ENCODE measurements around the gene FAM20B. TPM values are rescaled to one million over a fixed set of nuclear protein-coding genes. Genes with fewer than 3 reads are reported as not detected.
"Not testable (repeated sequence)": the region's sequence is repeated elsewhere in the genome, so short reads cannot be mapped to it uniquely, and the experiment has no call there.

FAM20B gene
- total and polyA plus RNA-seq, 5 donors from 2014 or later, result 4.2 to 14.1 (median 8.1) TPM

- Histone ChIP-seq H3K9me3 (ENCODE audit: control insufficient read depth in 2 of 2, low read length in 2 of 2) (no peaks in the 10 kb centered on the region), H3K4me3 (ENCODE audit: low read depth, low read length) (no peak overlapping the region), H3K36me3 (ENCODE audit: control insufficient read depth, insufficient read depth, low read length) (no peaks in the 10 kb centered on the region), H3K27me3 (ENCODE audit: control insufficient read depth, insufficient read depth, low read length) (no peaks in the 10 kb centered on the region), H3K27ac (ENCODE audit: insufficient read depth, low read length, poor library complexity, severe bottlenecking) (no peak overlapping the region), H3K4me1 (ENCODE audit: control insufficient read depth, insufficient read depth, low read length, poor library complexity, severe bottlenecking) (peaks cover 3% of the 10 kb centered on the region)
- H3K27me3 Mint-ChIP-seq, result no peaks in the 10 kb centered on the region
- DNase-seq, result no peak
- no peaks in the 10 kb centered on the region for H3K36me3 Mint-ChIP-seq
- H3K27ac Mint-ChIP-seq, result no peak overlapping the region
- H3K4me1 Mint-ChIP-seq, result peaks cover 0 to 13% (median 4%) of the 10 kb centered on the region in 4 donors
- no peak overlapping the region for H3K4me3 Mint-ChIP-seq
- peaks cover 0 to 9% (median 0%) of the 10 kb centered on the region in 7 donors for H3K9me3 Mint-ChIP-seq
- no peak for ATAC-seq (ENCODE audit: low read depth in 2 of 2)
Observed at GRCh38 chr1:178999061-178999460, 26.6 kb upstream of the FAM20B start.

GRCh38 chr1:179001451-179001850 is 24.2 kb upstream of the FAM20B start:
- Mint-ChIP-seq H3K4me1 (peaks cover 0 to 16% (median 5%) of the 10 kb centered on the region in 4 donors), H3K27me3 (no peaks in the 10 kb centered on the region), H3K4me3 (no peak overlapping the region), H3K9me3 (peaks cover 0 to 3% (median 0%) of the 10 kb centered on the region in 7 donors), H3K27ac (no peak overlapping the region), H3K36me3 (no peaks in the 10 kb centered on the region)
- Histone ChIP-seq H3K27me3 (ENCODE audit: control insufficient read depth, insufficient read depth, low read length) (no peaks in the 10 kb centered on the region), H3K4me3 (ENCODE audit: low read depth, low read length) (no peak overlapping the region), H3K4me1 (ENCODE audit: control insufficient read depth, insufficient read depth, low read length, poor library complexity, severe bottlenecking) (peaks cover 3% of the 10 kb centered on the region), H3K36me3 (ENCODE audit: control insufficient read depth, insufficient read depth, low read length) (no peaks in the 10 kb centered on the region), H3K9me3 (ENCODE audit: control insufficient read depth in 2 of 2, low read length in 2 of 2) (no peaks in the 10 kb centered on the region), H3K27ac (ENCODE audit: insufficient read depth, low read length, poor library complexity, severe bottlenecking) (no peak overlapping the region)
- ATAC-seq (ENCODE audit: low read depth in 2 of 2) (no peak), DNase-seq (no peak)

DNA sequence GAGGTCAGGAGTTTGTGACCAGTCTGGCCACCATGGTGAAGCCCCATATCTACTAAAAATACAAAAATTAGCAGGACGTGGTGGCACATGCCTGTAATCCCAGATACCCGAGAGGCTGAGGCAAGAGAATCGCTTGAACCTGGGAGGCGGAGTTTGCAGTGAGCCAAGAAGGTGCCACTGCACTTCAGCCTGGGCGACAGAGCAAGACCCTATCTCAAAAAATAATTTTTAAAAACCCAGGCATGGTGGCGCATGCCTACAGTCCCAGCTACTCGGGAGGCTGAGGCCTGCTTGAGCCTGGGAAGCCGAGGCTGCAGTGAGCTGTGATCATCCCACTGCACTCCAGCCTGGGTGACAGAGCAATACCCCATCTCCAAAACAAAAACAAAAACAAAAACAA is 23.6 kb upstream of the FAM20B start:
- not testable (repeated sequence) for H3K4me1 ChIP-seq (ENCODE audit: control insufficient read depth, insufficient read depth, low read length, poor library complexity, severe bottlenecking); H3K27me3 ChIP-seq (ENCODE audit: control insufficient read depth, insufficient read depth, low read length); H3K27me3 Mint-ChIP-seq; H3K36me3 ChIP-seq (ENCODE audit: control insufficient read depth, insufficient read depth, low read length); H3K27ac ChIP-seq (ENCODE audit: insufficient read depth, low read length, poor library complexity, severe bottlenecking); H3K27ac Mint-ChIP-seq; H3K9me3 Mint-ChIP-seq; H3K4me3 Mint-ChIP-seq; H3K9me3 ChIP-seq (ENCODE audit: control insufficient read depth in 2 of 2, low read length in 2 of 2); ATAC-seq (ENCODE audit: low read depth in 2 of 2); H3K4me3 ChIP-seq (ENCODE audit: low read depth, low read length); H3K36me3 Mint-ChIP-seq; DNase-seq
- peaks cover 0 to 16% (median 5%) of the 10 kb centered on the region in 4 donors for H3K4me1 Mint-ChIP-seq

GRCh38 chr1:179002552-179003345 is 22.9 kb upstream of the FAM20B start:
- Mint-ChIP-seq H3K27me3 (no peaks in the 10 kb centered on the region), H3K27ac (peak overlapping the region in 2 of 3 donors; percentile 65 to 70), H3K9me3 (no peaks in the 10 kb centered on the region), H3K36me3 (no peaks in the 10 kb centered on the region), H3K4me3 (no peak overlapping the region), H3K4me1 (peaks cover 0 to 16% (median 5%) of the 10 kb centered on the region in 4 donors)
- no peak overlapping the region for H3K4me3 ChIP-seq (ENCODE audit: low read depth, low read length)
- DNase-seq (peak; percentile 34 to 58 (median 38)), ATAC-seq (ENCODE audit: low read depth in 2 of 2) (peak; percentile 65 to 67)
- H3K9me3 ChIP-seq (ENCODE audit: control insufficient read depth in 2 of 2, low read length in 2 of 2), result no peaks in the 10 kb centered on the region
- no peaks in the 10 kb centered on the region for H3K36me3 ChIP-seq (ENCODE audit: control insufficient read depth, insufficient read depth, low read length)
- no peaks in the 10 kb centered on the region for H3K27me3 ChIP-seq (ENCODE audit: control insufficient read depth, insufficient read depth, low read length)
- H3K4me1 ChIP-seq (ENCODE audit: control insufficient read depth, insufficient read depth, low read length, poor library complexity, severe bottlenecking), result peaks cover 3% of the 10 kb centered on the region
- no peak overlapping the region for H3K27ac ChIP-seq (ENCODE audit: insufficient read depth, low read length, poor library complexity, severe bottlenecking)

DNA sequence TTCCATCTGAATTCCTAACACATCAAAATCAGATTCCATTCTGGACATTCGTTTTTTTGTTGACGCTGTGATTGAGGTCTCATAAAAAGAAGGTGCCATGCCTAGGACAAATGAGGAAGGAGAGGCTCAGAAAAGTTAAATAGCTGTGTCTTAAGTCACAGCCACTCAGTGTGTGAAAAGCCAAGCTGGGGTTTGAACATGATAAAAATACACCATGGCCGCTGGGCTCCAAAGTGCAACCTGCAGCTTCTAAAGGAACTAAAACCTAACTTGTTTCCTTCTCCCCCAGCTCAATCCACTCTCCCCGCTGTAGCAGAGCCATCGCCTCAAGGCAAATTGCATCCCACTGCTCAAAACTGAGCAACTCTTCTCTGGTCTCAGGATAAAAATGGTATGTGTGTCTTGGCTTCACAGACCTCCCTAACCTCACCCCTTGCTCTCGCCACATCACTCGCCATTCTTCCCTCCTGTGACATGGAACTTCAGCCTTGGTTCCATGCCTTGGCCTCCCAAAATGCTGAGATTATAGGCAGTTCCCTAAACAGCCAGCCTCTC is 22.1 kb upstream of the FAM20B start:
- Mint-ChIP-seq H3K9me3 (no peaks in the 10 kb centered on the region), H3K27me3 (no peaks in the 10 kb centered on the region), H3K4me3 (no peak overlapping the region), H3K27ac (peak overlapping the region in 2 of 3 donors; percentile 59 to 65), H3K36me3 (no peaks in the 10 kb centered on the region), H3K4me1 (peaks cover 0 to 16% (median 5%) of the 10 kb centered on the region in 4 donors)
- H3K27me3 ChIP-seq (ENCODE audit: control insufficient read depth, insufficient read depth, low read length), result peaks cover 2% of the 10 kb centered on the region
- DNase-seq (no peak), ATAC-seq (ENCODE audit: low read depth in 2 of 2) (no peak)
- no peak overlapping the region for H3K4me3 ChIP-seq (ENCODE audit: low read depth, low read length)
- no peaks in the 10 kb centered on the region for H3K36me3 ChIP-seq (ENCODE audit: control insufficient read depth, insufficient read depth, low read length)
- no peak overlapping the region for H3K27ac ChIP-seq (ENCODE audit: insufficient read depth, low read length, poor library complexity, severe bottlenecking)
- no peaks in the 10 kb centered on the region for H3K9me3 ChIP-seq (ENCODE audit: control insufficient read depth in 2 of 2, low read length in 2 of 2)
- H3K4me1 ChIP-seq (ENCODE audit: control insufficient read depth, insufficient read depth, low read length, poor library complexity, severe bottlenecking), result peaks cover 3% of the 10 kb centered on the region

DNA sequence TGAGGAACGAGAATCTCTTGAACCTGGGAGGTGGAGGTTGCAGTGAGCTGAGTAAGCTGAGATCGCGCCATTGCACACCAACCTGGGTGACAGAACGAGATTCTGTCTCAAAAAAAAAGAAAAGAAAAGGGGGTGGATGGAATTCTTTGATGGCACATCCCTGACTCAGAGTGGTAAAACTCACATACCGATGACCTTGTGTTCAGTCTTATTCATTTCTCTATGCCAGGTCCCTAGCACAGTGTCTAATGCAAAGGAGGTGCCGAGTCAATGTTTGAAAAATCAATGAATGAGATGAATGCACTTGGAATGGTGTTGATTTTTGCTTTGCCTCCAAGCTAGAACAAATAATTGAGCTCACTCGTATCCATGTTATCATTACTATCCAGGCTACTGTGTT is 18.5 kb upstream of the FAM20B start:
- DNase-seq (no peak), ATAC-seq (ENCODE audit: low read depth in 2 of 2) (no peak)
- H3K27ac ChIP-seq (ENCODE audit: insufficient read depth, low read length, poor library complexity, severe bottlenecking), result no peak overlapping the region
- no peaks in the 10 kb centered on the region for H3K36me3 ChIP-seq (ENCODE audit: control insufficient read depth, insufficient read depth, low read length)
- Mint-ChIP-seq H3K9me3 (no peaks in the 10 kb centered on the region), H3K4me3 (no peak overlapping the region), H3K4me1 (peaks cover 0 to 16% (median 5%) of the 10 kb centered on the region in 4 donors), H3K27ac (no peak overlapping the region), H3K36me3 (no peaks in the 10 kb centered on the region), H3K27me3 (peaks cover 4% of the 10 kb centered on the region)
- peaks cover 3% of the 10 kb centered on the region for H3K4me1 ChIP-seq (ENCODE audit: control insufficient read depth, insufficient read depth, low read length, poor library complexity, severe bottlenecking)
- H3K4me3 ChIP-seq (ENCODE audit: low read depth, low read length), result no peak overlapping the region
- H3K9me3 ChIP-seq (ENCODE audit: control insufficient read depth in 2 of 2, low read length in 2 of 2), result no peaks in the 10 kb centered on the region
- H3K27me3 ChIP-seq (ENCODE audit: control insufficient read depth, insufficient read depth, low read length), result peaks cover 2% of the 10 kb centered on the region

GRCh38 chr1:179010671-179011070 is 15.0 kb upstream of the FAM20B start:
- no peak overlapping the region for H3K4me3 Mint-ChIP-seq
- Histone ChIP-seq H3K4me1 (ENCODE audit: control insufficient read depth, insufficient read depth, low read length, poor library complexity, severe bottlenecking) (no peaks in the 10 kb centered on the region), H3K27ac (ENCODE audit: insufficient read depth, low read length, poor library complexity, severe bottlenecking) (no peak overlapping the region), H3K36me3 (ENCODE audit: control insufficient read depth, insufficient read depth, low read length) (no peaks in the 10 kb centered on the region), H3K4me3 (ENCODE audit: low read depth, low read length) (no peak overlapping the region), H3K9me3 (ENCODE audit: control insufficient read depth in 2 of 2, low read length in 2 of 2) (no peaks in the 10 kb centered on the region), H3K27me3 (ENCODE audit: control insufficient read depth, insufficient read depth, low read length) (peaks cover 2% of the 10 kb centered on the region)
- peaks cover 4% of the 10 kb centered on the region for H3K27me3 Mint-ChIP-seq
- H3K36me3 Mint-ChIP-seq, result no peaks in the 10 kb centered on the region
- H3K4me1 Mint-ChIP-seq, result no peaks in the 10 kb centered on the region
- ATAC-seq (ENCODE audit: low read depth in 2 of 2), result no peak
- H3K9me3 Mint-ChIP-seq, result no peaks in the 10 kb centered on the region
- no peak for DNase-seq
- no peak overlapping the region for H3K27ac Mint-ChIP-seq

GRCh38 chr1:179012038-179012437 is 13.7 kb upstream of the FAM20B start:
- Mint-ChIP-seq H3K9me3 (no peaks in the 10 kb centered on the region), H3K27ac (no peak overlapping the region), H3K4me3 (no peak overlapping the region), H3K36me3 (no peaks in the 10 kb centered on the region), H3K27me3 (peaks cover 8% of the 10 kb centered on the region), H3K4me1 (no peaks in the 10 kb centered on the region)
- Histone ChIP-seq H3K27me3 (ENCODE audit: control insufficient read depth, insufficient read depth, low read length) (peaks cover 2% of the 10 kb centered on the region), H3K4me1 (ENCODE audit: control insufficient read depth, insufficient read depth, low read length, poor library complexity, severe bottlenecking) (no peaks in the 10 kb centered on the region), H3K9me3 (ENCODE audit: control insufficient read depth in 2 of 2, low read length in 2 of 2) (no peaks in the 10 kb centered on the region), H3K4me3 (ENCODE audit: low read depth, low read length) (no peak overlapping the region), H3K27ac (ENCODE audit: insufficient read depth, low read length, poor library complexity, severe bottlenecking) (no peak overlapping the region), H3K36me3 (ENCODE audit: control insufficient read depth, insufficient read depth, low read length) (no peaks in the 10 kb centered on the region)
- ATAC-seq (ENCODE audit: low read depth in 2 of 2) (no peak), DNase-seq (no peak)
